ENCODE results near the gene RELL2.
A peak's percentile ranks its signal among the peaks of the same experiment; 100 is the strongest.

Gene RELL2

GRCh38 chr5:141636413-141637122, at the start of gene RELL2, which contains the start of gene HDAC3:
TSS of gene RELL2 (plus strand) at chr5:141636997. CDS start at chr5:141638226, 1,229 bp downstream.
TSS of gene HDAC3 (minus strand) at chr5:141636849. CDS start at chr5:141636790, 59 bp downstream.
- H3K9me3 ChIP-seq (ENCODE audit: low read length) = no peaks in the 10 kb centered on the region
- peaks cover 18% of the 10 kb centered on the region for H3K36me3 ChIP-seq (ENCODE audit: insufficient read depth, low read length)
- H3K4me1 ChIP-seq (ENCODE audit: insufficient read depth, low read length) = peaks cover 23% of the 10 kb centered on the region
- H2AFZ ChIP-seq (ENCODE audit: low read depth, low read length) = peak within 1 kb of the TSS; percentile 97
- H3K27me3 ChIP-seq (ENCODE audit: insufficient read depth, low read length) = no peaks in the 10 kb centered on the region
- peak within 1 kb of the TSS; percentile 84 for H3K4me3 ChIP-seq (ENCODE audit: low read length)

GRCh38 chr5:141590127-141590526, 46.7 kb upstream of the RELL2 start:
- Histone ChIP-seq H3K36me3 (ENCODE audit: insufficient read depth, low read length) (peaks cover 24% of the 10 kb centered on the region), H3K27me3 (ENCODE audit: insufficient read depth, low read length) (no peaks in the 10 kb centered on the region), H2AFZ (ENCODE audit: low read depth, low read length) (no peak overlapping the region), H3K4me1 (ENCODE audit: insufficient read depth, low read length) (no peaks in the 10 kb centered on the region), H3K9me3 (ENCODE audit: low read length) (no peaks in the 10 kb centered on the region), H3K4me3 (ENCODE audit: low read length) (no peak overlapping the region)

- Histone ChIP-seq H3K27me3 (ENCODE audit: insufficient read depth, low read length) (no peaks in the 10 kb centered on the region), H3K4me3 (ENCODE audit: low read length) (no peak overlapping the region), H3K9me3 (ENCODE audit: low read length) (peaks cover 6% of the 10 kb centered on the region), H2AFZ (ENCODE audit: low read depth, low read length) (no peak overlapping the region), H3K4me1 (ENCODE audit: insufficient read depth, low read length) (no peaks in the 10 kb centered on the region), H3K36me3 (ENCODE audit: insufficient read depth, low read length) (peaks cover 6% of the 10 kb centered on the region)
These were observed 39.9 kb upstream of the RELL2 start for GRCh38 chr5:141596867-141597266.

GRCh38 chr5:141597394-141597793, 39.4 kb upstream of the RELL2 start:
- Histone ChIP-seq H3K4me1 (ENCODE audit: insufficient read depth, low read length) (no peaks in the 10 kb centered on the region), H2AFZ (ENCODE audit: low read depth, low read length) (no peak overlapping the region), H3K36me3 (ENCODE audit: insufficient read depth, low read length) (peaks cover 6% of the 10 kb centered on the region)

GRCh38 chr5:141597814-141598213, 39.0 kb upstream of the RELL2 start:
- H3K4me1 ChIP-seq (ENCODE audit: insufficient read depth, low read length) = no peaks in the 10 kb centered on the region
- no peaks in the 10 kb centered on the region for H3K27me3 ChIP-seq (ENCODE audit: insufficient read depth, low read length)
- H2AFZ ChIP-seq (ENCODE audit: low read depth, low read length) = no peak overlapping the region
- H3K36me3 ChIP-seq (ENCODE audit: insufficient read depth, low read length) = peaks cover 6% of the 10 kb centered on the region
- H3K4me3 ChIP-seq (ENCODE audit: low read length) = no peak overlapping the region
- H3K9me3 ChIP-seq (ENCODE audit: low read length) = peaks cover 6% of the 10 kb centered on the region

More at GRCh38 chr5:141597394-141597793, 39.4 kb upstream of the RELL2 start:
- no peaks in the 10 kb centered on the region for H3K27me3 ChIP-seq (ENCODE audit: insufficient read depth, low read length)
- peaks cover 6% of the 10 kb centered on the region for H3K9me3 ChIP-seq (ENCODE audit: low read length)
- no peak overlapping the region for H3K4me3 ChIP-seq (ENCODE audit: low read length)

- Histone ChIP-seq H3K27me3 (ENCODE audit: insufficient read depth, low read length) (no peaks in the 10 kb centered on the region), H3K9me3 (ENCODE audit: low read length) (peaks cover 6% of the 10 kb centered on the region), H2AFZ (ENCODE audit: low read depth, low read length) (no peak overlapping the region), H3K36me3 (ENCODE audit: insufficient read depth, low read length) (peaks cover 6% of the 10 kb centered on the region), H3K4me3 (ENCODE audit: low read length) (no peak overlapping the region), H3K4me1 (ENCODE audit: insufficient read depth, low read length) (no peaks in the 10 kb centered on the region)
These were observed 38.1 kb upstream of the RELL2 start for GRCh38 chr5:141598391-141599345.

GRCh38 chr5:141602606-141603005, 34.2 kb upstream of the RELL2 start:
- Histone ChIP-seq H2AFZ (ENCODE audit: low read depth, low read length) (no peak overlapping the region), H3K4me3 (ENCODE audit: low read length) (no peak overlapping the region), H3K4me1 (ENCODE audit: insufficient read depth, low read length) (peaks cover 8% of the 10 kb centered on the region), H3K27me3 (ENCODE audit: insufficient read depth, low read length) (no peaks in the 10 kb centered on the region), H3K36me3 (ENCODE audit: insufficient read depth, low read length) (no peaks in the 10 kb centered on the region), H3K9me3 (ENCODE audit: low read length) (peaks cover 5% of the 10 kb centered on the region)

GRCh38 chr5:141603923-141604717, 32.7 kb upstream of the RELL2 start:
- Histone ChIP-seq H2AFZ (ENCODE audit: low read depth, low read length) (no peak overlapping the region), H3K4me1 (ENCODE audit: insufficient read depth, low read length) (peaks cover 8% of the 10 kb centered on the region), H3K27me3 (ENCODE audit: insufficient read depth, low read length) (no peaks in the 10 kb centered on the region), H3K9me3 (ENCODE audit: low read length) (peaks cover 2% of the 10 kb centered on the region), H3K36me3 (ENCODE audit: insufficient read depth, low read length) (no peaks in the 10 kb centered on the region), H3K4me3 (ENCODE audit: low read length) (no peak overlapping the region)

- no peaks in the 10 kb centered on the region for H3K36me3 ChIP-seq (ENCODE audit: insufficient read depth, low read length)
- peaks cover 2% of the 10 kb centered on the region for H3K9me3 ChIP-seq (ENCODE audit: low read length)
- H2AFZ ChIP-seq (ENCODE audit: low read depth, low read length) = no peak overlapping the region
- peaks cover 8% of the 10 kb centered on the region for H3K4me1 ChIP-seq (ENCODE audit: insufficient read depth, low read length)
- H3K4me3 ChIP-seq (ENCODE audit: low read length) = no peak overlapping the region
- no peaks in the 10 kb centered on the region for H3K27me3 ChIP-seq (ENCODE audit: insufficient read depth, low read length)
These were observed 31.1 kb upstream of the RELL2 start for GRCh38 chr5:141605523-141606277.

- Histone ChIP-seq H3K9me3 (ENCODE audit: low read length) (peaks cover 2% of the 10 kb centered on the region), H2AFZ (ENCODE audit: low read depth, low read length) (no peak overlapping the region), H3K36me3 (ENCODE audit: insufficient read depth, low read length) (peaks cover 2% of the 10 kb centered on the region), H3K4me3 (ENCODE audit: low read length) (no peak overlapping the region), H3K4me1 (ENCODE audit: insufficient read depth, low read length) (peaks cover 8% of the 10 kb centered on the region), H3K27me3 (ENCODE audit: insufficient read depth, low read length) (no peaks in the 10 kb centered on the region)
These were observed 28.8 kb upstream of the RELL2 start for GRCh38 chr5:141608046-141608445.

- H3K36me3 ChIP-seq (ENCODE audit: insufficient read depth, low read length) = peaks cover 2% of the 10 kb centered on the region
- no peak overlapping the region for H2AFZ ChIP-seq (ENCODE audit: low read depth, low read length)
- H3K9me3 ChIP-seq (ENCODE audit: low read length) = peaks cover 2% of the 10 kb centered on the region
- H3K27me3 ChIP-seq (ENCODE audit: insufficient read depth, low read length) = no peaks in the 10 kb centered on the region
- H3K4me1 ChIP-seq (ENCODE audit: insufficient read depth, low read length) = peaks cover 8% of the 10 kb centered on the region
- no peak overlapping the region for H3K4me3 ChIP-seq (ENCODE audit: low read length)
These were observed 28.2 kb upstream of the RELL2 start for GRCh38 chr5:141608557-141608956.

- Histone ChIP-seq H3K27me3 (ENCODE audit: insufficient read depth, low read length) (no peaks in the 10 kb centered on the region), H3K4me3 (ENCODE audit: low read length) (no peak overlapping the region), H2AFZ (ENCODE audit: low read depth, low read length) (no peak overlapping the region), H3K9me3 (ENCODE audit: low read length) (peaks cover 2% of the 10 kb centered on the region), H3K36me3 (ENCODE audit: insufficient read depth, low read length) (peaks cover 2% of the 10 kb centered on the region), H3K4me1 (ENCODE audit: insufficient read depth, low read length) (peaks cover 13% of the 10 kb centered on the region)
These were observed 27.8 kb upstream of the RELL2 start for GRCh38 chr5:141609044-141609443.
